CD14-positive monocyte (primary cell): ENCODE results near the gene MEAF6. TPM values are rescaled to one million over a fixed set of nuclear protein-coding genes. Genes with fewer than 3 reads are reported as not detected.

ENCODE experiments used
- DNase-seq, 3 donors: peaks; one replicate each; pipeline ENCODE4 v3.0.0-alpha.2; 2011 to 2022
- H2AFZ ChIP-seq: 2 replicates; pipeline ENCODE4 v1.6.0; 2012; ENCODE audit warnings: mild to moderate bottlenecking, low read depth, low read length, inconsistent platforms; ENCODE audit not compliant: insufficient read depth, poor library complexity, severe bottlenecking
- H3K27ac ChIP-seq, 2 donors: 1 replicate in 1 of 2; 2 replicates in 1 of 2; pipeline ENCODE4 v1.5.1; 2012 to 2013; ENCODE audit warnings: low read length in 2 of 2, control low read depth in 1 of 2, inconsistent platforms in 1 of 2, low read depth in 1 of 2, mild to moderate bottlenecking in 1 of 2
- H3K27me3 ChIP-seq, 2 donors: one replicate each; pipeline versions ENCODE4 v1.6.0 to v1.6.1; 2011 to 2013; ENCODE audit warnings: low read length in 2 of 2; ENCODE audit not compliant: control insufficient read depth in 2 of 2, insufficient read depth in 2 of 2
- H3K36me3 ChIP-seq, 2 donors: replicated peaks in 1 of 2; 1 replicate in 1 of 2; 2 replicates in 1 of 2; pipeline versions ENCODE4 v1.5.1 to v1.6.1; 2012 to 2013; ENCODE audit warnings: low read length in 2 of 2, control low read depth in 1 of 2, inconsistent platforms in 1 of 2, mild to moderate bottlenecking in 1 of 2; ENCODE audit not compliant: insufficient read depth in 2 of 2, control insufficient read depth in 1 of 2
- H3K4me1 ChIP-seq, 2 donors: 1 replicate in 1 of 2; 2 replicates in 1 of 2; pipeline versions ENCODE4 v1.5.1 to v1.6.1; 2012 to 2013; ENCODE audit warnings: low read length in 2 of 2, control low read depth in 1 of 2, inconsistent platforms in 1 of 2, mild to moderate bottlenecking in 1 of 2, moderate library complexity in 1 of 2; ENCODE audit not compliant: insufficient read depth in 2 of 2, control insufficient read depth in 1 of 2
- H3K4me2 ChIP-seq: replicated peaks from 2 replicates; pipeline ENCODE3; 2012; ENCODE audit warnings: low read length, moderate library complexity, mild to moderate bottlenecking; ENCODE audit not compliant: poor library complexity, severe bottlenecking; ENCODE audit errors: extremely low read depth
- H3K4me3 ChIP-seq, 3 experiments: fragments of 200-600 bp in 1 of 3; sonication (generic) in 1 of 3; replicated peaks in 1 of 3; 1 replicate in 2 of 3; 2 replicates in 1 of 3; pipeline ENCODE4 v1.5.1; 2011 to 2013; ENCODE audit warnings: low read length in 3 of 3, mild to moderate bottlenecking in 3 of 3, control low read depth in 2 of 3, low read depth in 2 of 3, inconsistent platforms in 1 of 3, moderate library complexity in 1 of 3
- H3K79me2 ChIP-seq: 2 replicates; pipeline ENCODE4 v1.6.0; 2012; ENCODE audit warnings: mild to moderate bottlenecking, control low read depth, inconsistent platforms, low read length, moderate library complexity; ENCODE audit not compliant: insufficient read depth
- H3K9ac ChIP-seq: 2 replicates; pipeline ENCODE4 v1.6.0; 2017; ENCODE audit warnings: low read length, mild to moderate bottlenecking; ENCODE audit not compliant: insufficient read depth, poor library complexity, severe bottlenecking
- H3K9me3 ChIP-seq, 2 donors: replicated peaks in 1 of 2; 1 replicate in 1 of 2; 2 replicates in 1 of 2; pipeline versions ENCODE4 v1.5.1 to v1.6.1; 2012 to 2013; ENCODE audit warnings: low read length in 2 of 2, control low read depth in 1 of 2; ENCODE audit not compliant: control insufficient read depth in 1 of 2, insufficient read depth in 1 of 2
- H4K20me1 ChIP-seq: 2 replicates; pipeline ENCODE4 v1.6.0; 2012; ENCODE audit warnings: mild to moderate bottlenecking, low read length, control low read depth, moderate library complexity; ENCODE audit not compliant: insufficient read depth
- H3K27ac Mint-ChIP-seq, 7 donors: one replicate each; pipeline ENCODE4 v1.8.0; 2020; ENCODE audit warnings: mild to moderate bottlenecking in 7 of 7, mixed read lengths in 7 of 7, moderate library complexity in 6 of 7, inconsistent platforms in 2 of 7
- H3K27me3 Mint-ChIP-seq, 3 donors: one replicate each; pipeline ENCODE4 v1.8.0; 2021 to 2022; ENCODE audit warnings: low read depth in 3 of 3, mild to moderate bottlenecking in 3 of 3, mixed read lengths in 3 of 3, moderate library complexity in 3 of 3, inconsistent platforms in 1 of 3
- H3K36me3 Mint-ChIP-seq, 2 donors: one replicate each; pipeline ENCODE4 v1.8.0; 2020; ENCODE audit warnings: mixed read lengths in 2 of 2, inconsistent platforms in 1 of 2, mild to moderate bottlenecking in 1 of 2
- H3K4me1 Mint-ChIP-seq: one replicate; pipeline ENCODE4 v1.8.0; 2020; ENCODE audit warnings: mild to moderate bottlenecking, mixed read lengths
- H3K4me3 Mint-ChIP-seq, 2 donors: one replicate each; pipeline ENCODE4 v1.8.0; 2020; ENCODE audit warnings: mild to moderate bottlenecking in 2 of 2, mixed read lengths in 2 of 2, moderate library complexity in 1 of 2
- H3K9me3 Mint-ChIP-seq, 7 donors: one replicate each; pipeline ENCODE4 v1.8.0; 2020 to 2022; ENCODE audit warnings: mixed read lengths in 7 of 7, mild to moderate bottlenecking in 6 of 7, moderate library complexity in 6 of 7, inconsistent platforms in 2 of 7
- WGBS: methylation state at CpG from one replicate; pipeline ENCODE4 v1.1.5; 2013; ENCODE audit warnings: missing lambda C conversion rate; ENCODE audit not compliant: insufficient coverage; 5-methylcytosine and 5-hydroxymethylcytosine counted together
- intact Hi-C, 2 donors: fragments of 100-400 bp; cut with micrococcal nuclease; formaldehyde crosslinking; loops; one replicate each; pipeline versions ENCODE4 v1.15.0 to v1.15.1; 2023
- polyA plus RNA-seq, 3 donors: library from polyadenylated mRNA; depleted of rRNA in 1 of 3; unstranded in 2 of 3; stranded (reverse) in 1 of 3; fragments of 300-500 nt in 2 of 3; fragments of >200 nt in 1 of 3; fragmentation: Illumina TruSeq in 2 of 3; gene quantifications; 1 replicate in 2 of 3; 2 replicates in 1 of 3; pipeline ENCODE4 v1.2.3, GENCODE V29; 2012 to 2021
- TF ChIP-seq, protein P1 (sequence below): fragments of 200-600 bp; IDR thresholded peaks from one replicate; pipeline ENCODE4 v1.8.0; 2022; ENCODE audit warnings: antibody characterized with exemption, mild to moderate bottlenecking

MEAF6 gene
- polyA plus RNA-seq, 3 donors: 56.7 to 99.8 (median 79.2) TPM

GRCh38 chr1:37472281-37472680, 42.3 kb downstream of the MEAF6 start:
- Histone ChIP-seq H3K36me3 (peaks cover 4 to 5% of the 10 kb centered on the region in 2 donors), H3K9ac (no peak overlapping the region), H3K79me2 (peaks cover 29% of the 10 kb centered on the region), H3K4me3 (no peak overlapping the region), H3K27me3 (no peaks in the 10 kb centered on the region), H4K20me1 (peaks cover 25% of the 10 kb centered on the region), H2AFZ (no peak overlapping the region), H3K4me2 (peak overlapping the region; percentile 42), H3K4me1 (peaks cover 51 to 57% of the 10 kb centered on the region in 2 donors), H3K9me3 (no peaks in the 10 kb centered on the region), H3K27ac (no peak overlapping the region)
- Mint-ChIP-seq H3K4me1 (peaks cover 58% of the 10 kb centered on the region), H3K27me3 (peaks cover 4 to 15% (median 9%) of the 10 kb centered on the region in 3 donors), H3K36me3 (peaks cover 10 to 11% of the 10 kb centered on the region in 2 donors), H3K4me3 (peak overlapping the region in 1 of 2 donors; percentile 35), H3K9me3 (no peaks in the 10 kb centered on the region), H3K27ac (peak overlapping the region in 2 of 7 donors; percentile 16 to 31)
- no peak for DNase-seq
- WGBS: 32% methylated on average over 4 of the region's 7 CpGs
- intact Hi-C loops: loop anchor here in 1 of 2 donors (5.0 to 10.0 kb wide), 2 partner anchors 220 to 1167 kb away; partner anchors contain the start of genes CDCA8 and SH3D21
- TF ChIP-seq, protein P1, sequence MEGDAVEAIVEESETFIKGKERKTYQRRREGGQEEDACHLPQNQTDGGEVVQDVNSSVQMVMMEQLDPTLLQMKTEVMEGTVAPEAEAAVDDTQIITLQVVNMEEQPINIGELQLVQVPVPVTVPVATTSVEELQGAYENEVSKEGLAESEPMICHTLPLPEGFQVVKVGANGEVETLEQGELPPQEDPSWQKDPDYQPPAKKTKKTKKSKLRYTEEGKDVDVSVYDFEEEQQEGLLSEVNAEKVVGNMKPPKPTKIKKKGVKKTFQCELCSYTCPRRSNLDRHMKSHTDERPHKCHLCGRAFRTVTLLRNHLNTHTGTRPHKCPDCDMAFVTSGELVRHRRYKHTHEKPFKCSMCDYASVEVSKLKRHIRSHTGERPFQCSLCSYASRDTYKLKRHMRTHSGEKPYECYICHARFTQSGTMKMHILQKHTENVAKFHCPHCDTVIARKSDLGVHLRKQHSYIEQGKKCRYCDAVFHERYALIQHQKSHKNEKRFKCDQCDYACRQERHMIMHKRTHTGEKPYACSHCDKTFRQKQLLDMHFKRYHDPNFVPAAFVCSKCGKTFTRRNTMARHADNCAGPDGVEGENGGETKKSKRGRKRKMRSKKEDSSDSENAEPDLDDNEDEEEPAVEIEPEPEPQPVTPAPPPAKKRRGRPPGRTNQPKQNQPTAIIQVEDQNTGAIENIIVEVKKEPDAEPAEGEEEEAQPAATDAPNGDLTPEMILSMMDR: no peak

GRCh38 chr1:37471345-37472231, 43.0 kb downstream of the MEAF6 start:
- H3K9me3 Mint-ChIP-seq: no peaks in the 10 kb centered on the region
- WGBS: 4% methylated on average over 10 of the region's 13 CpGs
- TF ChIP-seq, protein P1: no peak
- H3K27ac Mint-ChIP-seq: peak overlapping the region in 6 of 7 donors; percentile 6 to 83 (median 54)
- H3K4me1 ChIP-seq: peaks cover 44 to 50% of the 10 kb centered on the region in 2 donors
- peak overlapping the region; percentile 42 for H3K4me2 ChIP-seq
- peak overlapping the region in 1 of 3 experiments; percentile 47 for H3K4me3 ChIP-seq
- H3K9ac ChIP-seq: peak overlapping the region; percentile 52
- H2AFZ ChIP-seq: peak overlapping the region; percentile 57
- H3K27ac ChIP-seq: no peak overlapping the region
- peaks cover 18% of the 10 kb centered on the region for H4K20me1 ChIP-seq
- H3K4me1 Mint-ChIP-seq: peaks cover 52% of the 10 kb centered on the region
- H3K4me3 Mint-ChIP-seq: peak overlapping the region; percentile 66 to 77
- intact Hi-C loops: loop anchor here in 1 of 2 donors (5.0 to 10.0 kb wide), 2 partner anchors 221 to 1167 kb away; partner anchors contain the start of genes CDCA8 and SH3D21
- peaks cover 4 to 17% (median 9%) of the 10 kb centered on the region in 3 donors for H3K27me3 Mint-ChIP-seq
- peaks cover 4 to 5% of the 10 kb centered on the region in 2 donors for H3K36me3 ChIP-seq
- H3K27me3 ChIP-seq: no peaks in the 10 kb centered on the region
- DNase-seq: peak; percentile 56 to 86 (median 83)
- H3K36me3 Mint-ChIP-seq: peaks cover 10 to 11% of the 10 kb centered on the region in 2 donors
- peaks cover 22% of the 10 kb centered on the region for H3K79me2 ChIP-seq
- no peaks in the 10 kb centered on the region for H3K9me3 ChIP-seq
